ENCODE measurements around the gene CSRP1. TPM values are rescaled to one million over a fixed set of nuclear protein-coding genes. Genes with fewer than 3 reads are reported as not detected.

CSRP1 gene
- total and polyA plus RNA-seq, 2 experiments from 2014 or later: 5.8 to 29.9 TPM

DNA sequence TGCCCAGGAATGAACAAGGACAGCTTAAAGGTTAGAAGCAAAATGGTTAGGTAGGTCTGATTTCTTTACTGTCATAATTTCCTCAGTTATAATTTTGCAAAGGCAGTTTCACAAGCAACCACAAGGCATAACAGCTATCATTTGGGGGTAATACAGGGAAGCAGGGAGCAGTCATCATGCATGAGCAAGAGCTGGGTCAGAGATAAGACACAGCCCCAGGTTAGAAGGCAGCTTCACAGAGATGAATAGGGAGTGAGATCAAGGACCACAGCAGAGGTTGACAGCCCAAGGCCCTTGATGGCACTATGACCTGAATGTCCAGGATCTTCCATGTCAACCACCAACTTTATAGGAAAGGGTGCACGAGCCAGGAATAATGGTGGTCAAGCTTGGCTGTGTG, 9.0 kb upstream of the CSRP1 start:
- Mint-ChIP-seq H3K4me3 (no peak overlapping the region), H3K36me3 (ENCODE audit: low read depth) (no peaks in the 10 kb centered on the region), H3K4me1 (peaks cover 22% of the 10 kb centered on the region), H3K9me3 (no peaks in the 10 kb centered on the region), H3K27me3 (ENCODE audit: insufficient read depth, low read depth, poor library complexity) (peaks cover 2% of the 10 kb centered on the region), H3K27ac (no peak overlapping the region)
- ATAC-seq (no peak), DNase-seq (ENCODE audit: low spot score) (no peak)
- Histone ChIP-seq H3K36me3 (ENCODE audit: insufficient read depth) (no peaks in the 10 kb centered on the region), H3K79me2 (replicated peaks; ENCODE audit: insufficient read depth) (no peaks in the 10 kb centered on the region), H3K27ac (ENCODE audit: low read depth) (no peak overlapping the region), H3K9me2 (ENCODE audit: insufficient read depth) (peaks cover 12% of the 10 kb centered on the region), H2AFZ (no peak overlapping the region), H3K4me3 (no peak overlapping the region), H3K27me3 (ENCODE audit: insufficient read depth) (no peaks in the 10 kb centered on the region), H3K4me1 (ENCODE audit: insufficient read depth) (peaks cover 6% of the 10 kb centered on the region), H4K20me1 (replicated peaks; ENCODE audit: insufficient read depth) (no peaks in the 10 kb centered on the region), H3F3A (replicated peaks; ENCODE audit: low read depth) (no peaks in the 10 kb centered on the region), H3K4me2 (no peak overlapping the region)
- TF ChIP-seq ZNF331 (CRISPR knock-in tag; IDR thresholded peaks at IDR 0.05; ENCODE audit: low read depth) (no peak), NANOG (IDR thresholded peaks at IDR 0.05; ENCODE audit: borderline replicate concordance) (no peak), ZNF114 (CRISPR knock-in tag; IDR thresholded peaks at IDR 0.05) (no peak), CREB1 (CRISPR knock-in tag; IDR thresholded peaks at IDR 0.05; ENCODE audit: low read depth) (no peak)

- Histone ChIP-seq H3K79me2 (replicated peaks; ENCODE audit: insufficient read depth) (no peaks in the 10 kb centered on the region), H3K27ac (ENCODE audit: low read depth) (no peak overlapping the region), H3K9me2 (ENCODE audit: insufficient read depth) (peaks cover 12% of the 10 kb centered on the region), H3F3A (replicated peaks; ENCODE audit: low read depth) (no peaks in the 10 kb centered on the region), H3K4me2 (no peak overlapping the region), H3K4me3 (no peak overlapping the region), H3K36me3 (ENCODE audit: insufficient read depth) (no peaks in the 10 kb centered on the region), H3K4me1 (ENCODE audit: insufficient read depth) (peaks cover 6% of the 10 kb centered on the region), H4K20me1 (replicated peaks; ENCODE audit: insufficient read depth) (no peaks in the 10 kb centered on the region), H3K27me3 (ENCODE audit: insufficient read depth) (no peaks in the 10 kb centered on the region), H2AFZ (no peak overlapping the region)
- Mint-ChIP-seq H3K9me3 (no peaks in the 10 kb centered on the region), H3K27me3 (ENCODE audit: insufficient read depth, low read depth, poor library complexity) (peaks cover 2% of the 10 kb centered on the region), H3K4me3 (no peak overlapping the region), H3K4me1 (peaks cover 22% of the 10 kb centered on the region), H3K27ac (no peak overlapping the region), H3K36me3 (ENCODE audit: low read depth) (no peaks in the 10 kb centered on the region)
- DNase-seq (ENCODE audit: low spot score) (no peak), ATAC-seq (no peak)
- TF ChIP-seq ZNF462 (CRISPR knock-in tag; IDR thresholded peaks at IDR 0.05) (no peak), NANOG (IDR thresholded peaks at IDR 0.05; ENCODE audit: borderline replicate concordance) (no peak)
Measured at GRCh38 chr1:201515062-201515750, 8.3 kb upstream of the CSRP1 start.
